NCI-H446 (cell line): ENCODE data around the gene PLXNB2.

Experiments
- DNase-seq, 2 experiments: peaks; one replicate each; lab custom pipeline; 2025; lab: John Stamatoyannopoulos, UW

PLXNB2 gene

DNA sequence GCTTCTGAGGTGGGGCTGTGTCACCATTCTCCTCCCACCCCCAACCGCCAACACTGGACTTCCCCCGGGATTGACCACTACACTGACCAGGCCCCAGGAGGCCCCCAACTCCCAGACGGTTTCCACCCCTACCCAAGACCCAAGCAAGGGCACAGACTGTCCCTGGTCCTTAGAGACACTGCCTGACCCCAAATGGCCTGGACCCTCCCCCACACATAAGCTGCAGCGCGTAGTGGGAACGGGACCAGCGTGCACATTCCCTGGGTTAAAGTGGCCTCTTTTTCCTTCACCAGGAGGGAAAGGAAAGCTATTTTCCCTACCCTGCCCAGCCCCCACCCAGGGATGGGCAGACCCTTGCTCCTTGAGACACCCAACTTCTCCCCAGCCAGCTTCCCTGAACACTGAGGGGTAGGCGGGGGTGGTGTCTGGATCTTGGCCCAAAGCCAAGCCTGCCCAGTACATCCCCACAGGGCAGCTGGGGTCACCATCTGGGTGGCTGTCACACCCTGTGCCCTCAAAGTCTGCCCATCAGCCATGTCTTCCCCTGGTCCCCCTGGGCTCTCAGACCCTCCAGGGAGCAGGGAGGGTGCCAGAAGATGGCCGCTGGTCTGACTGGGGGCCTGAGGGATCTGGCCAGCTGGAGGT, 44.4 kb downstream of the PLXNB2 start:
- no peak for DNase-seq

DNA sequence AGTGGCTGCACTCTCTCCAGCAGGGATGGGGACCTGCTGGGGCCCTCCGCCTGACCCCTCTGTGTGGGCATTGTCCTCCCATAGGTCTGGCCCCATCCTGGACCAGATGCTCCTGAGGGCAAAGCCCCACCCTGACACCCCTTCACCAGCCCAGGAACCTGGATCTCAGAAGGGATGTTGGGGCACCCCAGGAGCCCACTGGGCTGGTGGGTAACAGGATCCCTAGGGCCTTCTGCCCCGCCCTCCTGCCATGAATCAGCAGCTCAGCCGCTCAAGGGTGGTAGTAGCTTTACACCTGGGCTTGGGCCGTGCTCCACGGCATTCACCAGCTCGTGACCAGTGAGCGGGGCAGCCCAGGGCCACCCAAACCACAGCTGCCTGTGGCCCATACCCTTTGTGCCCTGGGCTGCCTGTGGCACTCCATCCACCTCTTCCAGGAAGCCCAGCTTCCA, 45.0 kb downstream of the PLXNB2 start:
- no peak for DNase-seq

DNA sequence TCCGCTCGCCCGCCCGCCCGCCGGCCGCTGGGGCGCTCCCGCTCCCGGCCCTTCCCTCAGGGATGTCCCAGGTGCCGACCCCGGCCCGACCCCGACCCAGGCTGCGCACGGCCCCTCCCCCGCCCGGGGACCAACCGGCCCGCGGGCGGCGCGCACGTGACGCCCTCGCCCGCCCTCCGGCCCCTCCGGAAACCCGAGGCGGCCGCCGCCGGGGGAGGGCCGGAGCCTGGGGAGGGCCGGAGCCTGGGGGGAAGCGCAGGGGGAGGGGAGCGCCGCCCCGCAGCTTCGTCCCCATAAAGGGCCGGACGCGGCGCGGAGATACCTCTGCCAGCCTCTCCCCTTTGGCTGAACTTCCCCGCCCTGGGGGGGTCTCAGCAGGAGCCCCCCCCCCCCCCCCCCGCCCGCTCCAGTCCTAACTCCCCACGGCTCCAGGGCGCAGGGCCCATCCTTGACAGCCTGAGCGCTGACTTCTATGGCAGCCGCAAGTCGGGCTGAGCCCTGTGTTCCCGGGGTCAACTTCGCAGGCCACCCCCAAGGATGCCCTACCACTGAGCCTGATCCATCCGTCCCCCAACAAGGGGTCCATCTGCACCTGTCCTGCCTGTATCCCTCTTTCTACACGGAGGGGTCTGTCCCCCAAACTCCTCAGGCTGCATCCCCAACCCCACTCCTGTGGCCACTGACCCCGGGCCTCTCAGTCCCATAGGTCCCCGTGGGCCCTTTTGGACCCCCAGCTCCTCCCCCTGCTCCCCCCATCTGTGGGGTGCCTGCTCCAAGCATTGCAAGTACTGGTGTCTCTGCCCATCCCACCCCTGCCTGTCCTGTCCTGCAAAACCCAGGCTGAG, 45.6 kb downstream of the PLXNB2 start, which contains the start of gene MAPK12:
TSS of gene MAPK12 (minus strand) at position 69 of the 845 bp plus-strand sequence. CDS start 174 bp downstream, outside the sequence.
- DNase-seq = peak in 1 of 2 experiments; percentile 18

DNA sequence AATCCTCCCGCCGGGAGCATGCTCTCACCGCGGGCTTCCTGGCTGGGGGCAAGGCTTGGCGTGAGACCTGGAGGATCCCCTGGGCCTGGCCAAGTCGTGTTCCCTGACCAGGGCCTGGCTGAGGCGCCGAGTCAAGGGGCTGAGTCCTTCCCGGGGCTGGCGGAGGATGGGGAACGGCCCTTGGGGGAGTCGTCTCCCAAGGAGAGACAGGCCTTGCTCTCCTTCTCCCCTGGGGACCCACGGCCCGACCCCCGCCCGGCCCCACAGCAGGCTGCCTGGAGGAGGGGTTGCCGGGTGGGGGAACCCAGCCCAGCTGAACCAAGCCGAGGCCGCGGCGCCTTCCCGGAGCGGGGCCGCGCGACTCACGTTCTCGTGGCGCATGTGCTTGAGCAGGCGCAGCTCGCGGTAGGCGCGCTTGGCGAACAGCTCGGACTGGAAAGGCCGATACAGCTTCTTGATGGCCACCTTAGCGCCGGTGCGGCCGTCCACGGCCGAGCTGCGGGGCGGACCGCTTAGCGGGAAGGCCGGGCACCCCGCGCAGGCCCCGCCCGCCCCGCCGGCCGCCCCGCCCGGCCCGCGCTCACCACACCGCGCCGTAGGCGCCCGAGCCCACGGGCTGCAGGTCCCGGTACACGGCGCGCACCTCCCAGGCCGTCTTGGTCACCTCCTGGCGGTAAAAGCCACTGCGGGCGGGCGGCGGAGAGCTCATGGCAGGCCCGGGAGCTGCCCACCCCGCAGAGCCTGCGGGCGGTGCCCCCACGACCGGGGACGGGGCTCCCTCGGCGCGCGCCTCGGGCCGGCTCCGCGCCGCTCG, 46.4 kb downstream of the PLXNB2 start:
- DNase-seq = peak in 1 of 2 experiments; percentile 43

DNA sequence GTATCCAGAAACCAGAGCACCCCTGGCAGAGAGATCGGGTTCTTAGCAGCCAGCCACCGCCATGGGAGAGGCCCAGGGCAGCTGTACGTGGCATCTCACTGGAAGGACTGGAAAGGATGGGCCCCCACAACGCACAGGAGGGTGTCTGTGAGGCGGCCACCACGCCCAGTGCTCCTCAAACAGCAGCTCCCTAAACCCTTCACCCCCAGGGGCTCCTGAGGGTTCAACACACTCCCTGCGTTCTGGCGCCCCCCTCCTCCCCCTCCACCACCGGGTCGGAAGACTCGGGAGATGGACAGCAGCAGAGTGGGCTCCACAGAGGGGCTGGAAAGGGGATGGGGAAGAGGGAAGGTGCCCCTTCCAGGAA, 47.0 kb downstream of the PLXNB2 start:
- no peak for DNase-seq

DNA sequence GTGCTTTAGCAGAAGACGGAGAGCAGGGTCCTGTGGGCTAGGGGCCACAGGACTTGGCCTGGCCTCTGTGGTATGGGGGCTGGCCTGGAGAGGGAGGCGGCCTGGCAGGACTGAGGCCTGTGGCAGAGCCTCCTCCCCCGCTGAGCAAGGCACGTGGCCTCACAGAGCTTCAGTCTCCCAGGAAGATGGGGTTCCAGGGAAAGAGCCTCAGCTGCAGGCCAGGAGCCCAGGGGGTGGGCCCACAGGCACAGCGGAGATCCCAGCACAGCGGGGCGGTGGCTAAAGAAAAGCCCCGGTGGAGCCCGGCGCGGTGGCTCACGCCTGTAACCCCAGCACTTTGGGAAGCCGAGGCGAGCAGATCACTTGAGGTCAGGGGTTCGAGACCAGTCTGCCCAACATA, 48.1 kb downstream of the PLXNB2 start:
- no peak for DNase-seq

DNA sequence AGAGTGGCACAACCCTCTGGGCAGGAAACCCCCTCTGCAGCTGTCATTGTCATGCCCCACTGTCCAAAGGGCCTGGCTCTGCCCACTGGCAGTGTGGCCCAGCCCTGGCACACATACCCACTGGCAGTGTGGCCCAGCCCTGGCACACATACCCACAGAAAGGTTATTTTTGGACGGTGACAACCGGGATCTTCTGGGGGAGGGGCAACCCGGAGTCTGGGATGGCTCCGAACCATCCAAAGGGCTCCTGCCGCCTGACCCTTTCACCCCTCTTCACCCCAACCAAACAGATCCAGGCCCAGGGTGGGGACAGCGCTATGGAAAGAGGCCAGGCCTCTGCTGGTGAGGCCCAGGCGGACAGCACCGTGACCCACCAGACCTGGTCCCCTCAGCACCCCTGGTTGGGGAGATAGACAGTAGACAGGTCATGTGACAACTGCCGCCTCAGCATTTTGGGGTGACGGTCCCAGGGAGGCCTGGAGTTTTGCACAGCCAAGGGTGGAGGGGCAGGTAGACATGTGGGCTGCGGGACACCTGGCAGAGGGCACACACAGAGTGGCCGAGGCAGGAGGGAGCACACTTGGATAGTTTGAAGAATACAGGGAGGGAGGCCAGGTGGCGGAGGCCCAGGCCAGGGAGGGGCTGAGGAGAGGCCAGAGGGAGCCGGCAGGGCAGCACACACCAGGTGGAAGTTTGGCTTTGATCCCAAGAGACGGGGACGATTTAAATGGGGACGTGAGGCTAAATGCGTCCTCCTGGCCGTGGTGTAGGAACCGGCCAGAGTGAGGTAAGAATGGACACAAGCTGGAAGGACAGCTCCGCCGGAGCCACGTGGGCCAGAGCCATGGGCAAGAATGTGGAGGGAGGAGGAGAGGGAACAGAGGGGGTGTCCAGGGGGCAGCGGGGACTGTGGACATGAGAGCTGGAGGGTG, 48.8 kb downstream of the PLXNB2 start:
- DNase-seq = no peak

DNA sequence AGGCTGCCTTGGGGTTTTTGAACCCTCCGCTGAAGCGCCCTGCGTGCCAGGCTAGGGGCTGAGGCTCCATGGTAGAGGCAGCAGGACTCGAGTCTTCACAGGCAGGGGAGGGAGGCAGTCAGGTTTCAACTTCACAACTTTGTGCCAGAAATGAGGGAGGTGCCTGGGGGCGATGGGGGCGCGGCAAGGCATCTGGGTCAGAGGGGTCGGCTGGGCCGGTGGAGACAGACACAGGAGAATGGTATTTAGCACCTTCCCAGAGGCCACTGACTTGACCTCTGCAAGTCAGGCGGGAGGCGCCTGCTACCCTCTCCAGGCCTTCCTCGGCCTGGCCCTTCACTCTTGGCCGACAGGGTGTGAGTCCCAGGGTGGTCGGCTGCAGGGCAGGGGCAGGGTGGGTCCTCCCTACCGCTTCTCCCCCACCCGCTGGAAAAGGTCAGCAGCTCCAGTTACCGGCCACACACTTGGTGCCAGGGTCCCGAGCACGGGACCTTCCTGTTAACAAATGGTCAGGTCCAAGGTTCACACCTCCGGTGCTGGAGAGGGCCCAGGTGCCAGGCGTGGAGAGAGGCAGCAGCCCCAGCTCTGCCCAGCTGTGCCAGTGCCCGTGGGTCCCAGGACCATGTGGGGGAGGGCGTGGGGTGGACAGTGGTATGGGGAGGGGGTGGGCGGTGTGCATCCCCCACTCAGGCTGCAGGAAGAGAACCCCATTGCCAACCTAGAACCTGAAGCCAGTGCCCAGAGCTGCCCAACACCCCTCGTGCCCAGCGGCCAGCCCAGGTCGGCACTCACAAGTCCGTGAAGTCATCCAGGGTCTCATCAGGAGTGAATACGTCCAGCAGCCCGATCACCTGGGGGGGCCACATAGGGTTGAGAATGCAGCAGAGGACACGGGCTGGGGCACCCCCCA, 49.7 kb downstream of the PLXNB2 start:
- no peak for DNase-seq

DNA sequence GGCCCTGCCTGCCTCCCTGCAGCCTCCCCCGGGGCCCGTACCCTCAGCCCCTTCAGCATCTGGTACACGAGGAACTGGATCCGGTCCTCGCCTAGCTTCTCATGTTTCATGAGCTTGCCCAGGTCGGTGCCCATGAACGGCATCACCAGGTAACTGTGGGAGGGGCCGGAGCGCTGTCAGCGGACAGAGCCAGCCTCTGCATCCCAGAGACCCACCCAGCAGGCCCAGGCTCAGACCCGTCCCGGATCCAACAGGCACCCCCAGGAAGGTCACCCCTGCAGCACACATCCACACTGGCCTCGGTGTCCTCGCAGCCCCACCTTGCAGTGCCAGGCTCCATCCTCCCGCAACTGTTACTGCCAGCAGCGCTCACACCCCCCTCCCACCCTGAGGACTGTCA, 50.4 kb downstream of the PLXNB2 start:
- no peak for DNase-seq

DNA sequence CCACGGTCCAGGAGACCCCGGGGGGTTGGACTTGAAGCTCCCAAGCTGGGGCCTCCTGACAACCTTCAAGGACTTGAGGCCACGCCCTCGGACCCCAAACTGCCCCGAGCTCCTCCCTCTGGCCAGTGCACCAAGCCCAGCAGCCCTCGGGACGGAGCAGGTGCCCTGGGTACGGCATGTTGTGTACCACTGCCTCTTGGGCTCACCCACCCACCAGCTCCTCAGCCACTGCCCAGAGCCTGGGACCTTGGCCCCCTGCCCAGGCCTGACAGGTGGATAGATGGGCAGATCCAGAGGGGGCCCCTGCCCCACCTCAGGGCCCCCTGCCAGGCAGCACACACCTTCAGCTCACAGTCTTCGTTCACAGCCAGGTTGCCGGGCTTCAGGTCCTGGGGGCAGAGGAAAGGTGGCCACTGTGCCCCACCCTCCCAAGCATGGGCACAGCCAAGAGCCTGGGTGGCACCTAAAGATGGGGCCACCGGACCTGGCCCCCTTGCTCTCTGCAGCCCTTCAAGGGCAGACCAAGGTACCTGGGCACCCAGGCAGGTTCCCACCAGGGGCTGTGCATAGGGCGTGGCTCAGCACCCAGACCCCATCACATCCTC, 51.1 kb downstream of the PLXNB2 start:
- no peak for DNase-seq

DNA sequence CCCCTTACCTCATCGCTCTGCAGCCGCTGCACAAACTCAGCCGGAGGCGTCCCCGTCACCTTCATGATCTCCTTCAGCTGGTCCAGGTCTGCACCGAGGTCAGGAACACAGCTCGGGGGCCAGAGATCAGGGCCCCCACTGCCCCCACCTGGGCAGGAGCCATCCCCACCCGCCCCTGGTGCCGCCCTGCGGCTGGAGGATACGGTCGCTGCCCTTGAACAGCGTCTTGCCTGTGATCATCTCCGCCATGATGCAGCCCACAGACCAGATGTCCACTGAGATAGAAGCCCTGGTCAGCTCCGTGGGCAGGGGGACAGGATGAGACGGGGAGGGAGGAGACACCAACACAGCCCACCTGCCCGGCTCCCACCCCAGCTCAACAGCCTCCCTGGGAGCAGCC, 51.8 kb downstream of the PLXNB2 start:
- no peak for DNase-seq

DNA sequence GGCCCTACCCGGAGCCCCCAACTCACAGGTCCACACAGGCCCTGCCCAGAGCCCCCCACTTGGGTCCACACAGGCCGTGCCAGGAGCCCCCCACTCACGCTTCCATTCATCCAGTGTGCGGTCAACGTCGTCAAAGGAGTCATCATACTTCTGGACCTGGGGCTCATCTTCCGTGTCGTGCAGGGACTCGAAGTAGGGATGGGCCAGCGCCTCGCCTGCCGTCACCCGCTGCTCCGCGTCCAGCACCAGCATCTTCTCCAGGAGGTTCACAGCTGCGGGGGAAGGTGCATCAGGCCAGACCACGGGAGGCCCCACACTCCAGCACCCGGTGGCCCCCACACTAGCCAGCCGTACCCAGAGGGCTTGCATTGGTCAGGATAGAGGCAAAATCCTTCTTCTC, 52.3 kb downstream of the PLXNB2 start:
- no peak for DNase-seq

DNA sequence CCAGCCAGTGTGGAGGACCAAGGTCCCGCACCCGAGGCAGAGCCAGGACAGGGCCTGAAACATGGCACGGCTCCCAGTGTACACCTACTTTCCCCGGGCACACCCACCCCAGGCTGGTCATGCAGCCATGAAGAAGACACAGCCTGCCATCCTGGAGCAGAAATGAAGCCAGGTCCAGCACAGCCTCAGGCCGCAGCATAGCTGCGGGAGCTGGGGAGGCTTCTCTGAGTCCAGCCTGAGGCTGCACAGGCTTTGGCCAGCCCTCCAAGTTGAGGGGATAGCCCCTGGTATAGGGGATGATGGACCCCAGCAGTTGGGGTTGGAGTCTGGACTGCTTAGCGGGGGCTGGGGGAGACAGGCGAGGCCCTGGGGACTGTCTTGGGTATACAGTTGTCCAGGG, 53.5 kb downstream of the PLXNB2 start:
- no peak for DNase-seq

DNA sequence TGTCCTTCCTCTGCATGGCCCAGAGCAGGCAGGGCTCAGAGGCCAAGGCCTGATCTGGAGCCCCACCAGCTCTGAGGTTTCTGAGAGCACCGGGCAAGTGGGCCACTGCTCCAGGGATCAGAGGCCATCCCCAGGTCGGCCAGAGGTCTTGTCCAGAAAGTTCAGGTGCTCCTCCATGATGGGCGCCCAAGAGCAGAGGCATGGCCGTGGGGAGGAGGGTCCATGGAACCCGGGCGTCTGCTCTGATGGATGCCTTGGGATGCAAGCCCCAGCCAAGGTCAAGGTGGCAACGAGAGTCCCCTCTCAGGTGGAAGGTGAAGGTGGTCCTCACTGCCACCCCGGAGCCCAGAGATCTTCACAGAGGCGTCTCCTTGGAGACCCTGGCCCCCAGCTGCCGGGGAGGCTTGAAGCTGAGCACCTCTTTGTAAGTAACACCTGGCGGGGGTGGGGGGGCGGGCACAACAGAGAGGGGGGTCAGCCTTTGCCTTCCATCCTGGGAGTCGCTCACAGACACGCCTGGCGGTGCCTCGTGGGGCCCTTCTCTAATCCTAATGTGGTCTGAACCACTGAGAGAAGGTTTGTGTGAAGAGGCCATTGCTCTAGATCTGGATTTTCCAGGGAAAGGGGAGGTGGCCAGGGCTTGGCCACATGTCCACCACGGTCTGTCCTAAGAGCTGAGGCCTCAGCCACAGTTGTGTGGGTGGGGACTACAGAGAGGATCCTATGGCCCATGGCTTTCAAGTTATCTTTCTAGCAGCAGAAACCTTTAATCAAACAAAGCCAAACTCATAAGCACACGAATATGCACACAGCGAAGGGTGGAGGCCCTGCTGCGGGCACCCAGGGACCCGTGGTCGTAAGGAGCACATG, 54.2 kb downstream of the PLXNB2 start:
- no peak for DNase-seq

DNA sequence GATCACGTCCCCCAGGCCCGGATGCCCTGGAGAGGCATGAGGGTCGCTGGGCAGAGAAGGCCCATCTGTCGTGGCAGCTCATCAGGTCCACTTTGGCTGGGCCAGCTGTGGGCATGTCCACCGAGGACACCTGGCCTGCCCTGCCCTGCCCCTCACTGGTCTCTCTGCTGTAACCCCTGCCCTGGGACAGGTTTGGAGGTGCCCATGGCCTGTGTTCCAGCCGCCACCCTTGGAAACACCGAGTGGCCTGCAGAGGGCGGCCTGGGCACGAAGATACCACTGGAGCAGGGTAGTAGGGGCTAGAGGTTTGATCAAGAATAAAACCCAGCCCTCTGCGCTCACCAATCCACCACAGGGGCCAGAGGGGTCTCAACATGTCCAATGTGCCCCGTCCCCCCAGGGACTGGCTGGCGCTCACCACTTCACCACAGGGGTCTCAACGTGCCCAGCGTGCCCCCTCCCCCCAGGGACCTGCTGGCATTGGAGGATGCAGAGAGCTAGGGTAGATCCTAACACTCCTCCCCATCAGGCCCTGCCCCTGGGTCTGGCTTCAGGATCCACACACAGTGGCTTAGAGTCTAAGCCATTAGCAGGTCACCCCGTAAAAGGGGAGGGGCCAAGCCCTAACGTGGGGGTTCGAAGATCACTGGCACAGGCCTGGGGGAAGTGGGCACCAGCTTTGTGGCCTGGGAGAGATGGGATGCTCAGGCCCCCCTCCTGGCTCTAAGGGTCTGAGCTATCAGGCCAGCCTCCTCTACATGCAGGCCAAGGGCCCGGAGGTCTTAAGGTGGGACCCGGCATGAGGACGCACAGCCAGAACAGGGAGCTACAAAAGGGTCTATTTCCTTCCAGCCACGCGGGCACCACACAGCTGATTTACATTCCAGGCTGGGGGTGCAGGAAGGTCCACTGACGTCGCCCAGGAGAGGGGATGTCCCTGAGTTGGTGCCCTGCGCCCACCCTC, 55.1 kb downstream of the PLXNB2 start:
- DNase-seq = peak in 1 of 2 experiments; percentile 16

DNA sequence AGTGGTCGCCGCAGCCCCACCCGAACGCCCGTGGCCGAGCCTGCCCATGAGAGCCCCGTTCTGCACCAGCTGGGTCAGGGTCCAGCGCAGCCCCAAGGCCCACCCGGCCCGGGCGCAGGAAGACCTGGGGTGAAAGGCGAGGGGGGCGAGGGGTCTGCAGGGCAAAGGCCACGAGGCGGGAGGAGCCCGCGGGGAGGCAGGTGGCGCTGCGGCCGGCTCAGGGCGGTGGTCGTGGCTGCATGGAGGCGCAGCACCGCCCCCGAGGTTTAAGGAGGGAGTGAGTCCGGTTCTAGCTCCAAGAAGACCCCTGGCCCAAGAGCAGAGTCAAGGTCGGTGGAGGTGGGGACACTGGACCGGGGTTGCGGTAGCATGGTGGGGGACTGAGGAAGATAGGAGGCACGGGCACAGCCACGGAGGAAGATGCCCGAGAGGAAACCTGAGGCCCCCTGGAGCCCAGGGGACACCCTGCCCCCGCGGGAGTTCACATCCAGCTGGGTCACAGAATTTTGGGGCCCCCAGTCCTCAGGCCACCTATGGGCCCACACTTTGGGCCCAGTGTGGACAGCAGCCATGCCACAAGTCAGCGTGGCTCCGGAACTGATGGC, 55.9 kb downstream of the PLXNB2 start:
- no peak for DNase-seq
